ENCODE results near the gene GCAT.

The GCAT gene

GRCh38 chr22:37812869-37813678 is 5.3 kb downstream of the GCAT start:
- DNase-seq: no peak

GRCh38 chr22:37815593-37815992 is 7.9 kb downstream of the GCAT start:
- no peak for DNase-seq

GRCh38 chr22:37816543-37817180 is 8.9 kb downstream of the GCAT start:
- DNase-seq: no peak

GRCh38 chr22:37817705-37818408 is 10.1 kb downstream of the GCAT start:
- peak; percentile 86 for DNase-seq

GRCh38 chr22:37818409-37819104 is 10.8 kb downstream of the GCAT start:
- DNase-seq: peak; percentile 65

GRCh38 chr22:37819105-37819433 is 11.3 kb downstream of the GCAT start:
- DNase-seq: no peak

GRCh38 chr22:37820350-37820749 is 12.6 kb downstream of the GCAT start:
- DNase-seq: no peak

- DNase-seq: no peak
Measured at GRCh38 chr22:37822079-37822833, 14.5 kb downstream of the GCAT start.

GRCh38 chr22:37823134-37823985 is 15.6 kb downstream of the GCAT start, which contains the start of gene GALR3:
Gene GALR3 (plus strand): TSS chr22:37823382. CDS start chr22:37823407, 25 bp downstream.
- DNase-seq: no peak

GRCh38 chr22:37824674-37825641 is 17.2 kb downstream of the GCAT start:
- DNase-seq: no peak

GRCh38 chr22:37827056-37827455 is 19.3 kb downstream of the GCAT start:
- no peak for DNase-seq

- no peak for DNase-seq
Measured at GRCh38 chr22:37830093-37830842, 22.5 kb downstream of the GCAT start.

GRCh38 chr22:37831472-37831871 is 23.7 kb downstream of the GCAT start:
- DNase-seq: no peak

- no peak for DNase-seq
Measured at GRCh38 chr22:37832022-37832857, 24.5 kb downstream of the GCAT start.

GRCh38 chr22:37842015-37842793 is 34.5 kb downstream of the GCAT start:
- DNase-seq: no peak

GRCh38 chr22:37843741-37844089 is 36.0 kb downstream of the GCAT start:
- peak; percentile 45 for DNase-seq

- DNase-seq: no peak
Measured at GRCh38 chr22:37844904-37845329, 37.2 kb downstream of the GCAT start.

GRCh38 chr22:37846433-37846832 is 38.7 kb downstream of the GCAT start:
- no peak for DNase-seq

Measured in activated CD8-positive, alpha-beta memory T cell treated with anti-CD3 and anti-CD28 coated beads, Interleukin-2, amount 50 U/mL, for 4 hours (primary cell).